NCI-H82 (cell line): ENCODE results near the gene ESR2.
"Not testable (repeated sequence)": the region's sequence is repeated elsewhere in the genome, so short reads cannot be mapped to it uniquely, and the experiment has no call there.

Source experiments
- DNase-seq: peaks from one replicate; lab custom pipeline; 2025; lab: John Stamatoyannopoulos, UW

ESR2 gene

DNA sequence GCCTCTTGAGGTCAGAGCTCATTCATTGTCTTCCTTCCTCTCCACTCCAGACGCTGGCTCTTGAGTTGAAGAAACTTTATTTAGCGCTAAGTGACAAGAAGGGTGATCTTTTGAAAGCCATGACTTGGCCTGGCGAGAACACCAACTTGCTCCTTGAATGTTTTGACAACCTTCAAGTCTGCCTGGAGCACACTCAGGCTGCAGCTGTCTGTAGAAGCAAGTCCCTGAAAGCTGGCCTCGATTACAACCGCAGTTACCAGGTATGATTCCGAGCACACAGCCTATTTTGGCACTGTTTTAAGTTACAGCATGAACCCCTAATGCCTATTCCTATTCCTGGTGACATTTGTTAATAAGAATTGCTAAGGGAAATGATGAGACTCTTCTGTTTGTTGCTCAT lies 167.6 kb downstream of the ESR2 start:
- no peak for DNase-seq

DNA sequence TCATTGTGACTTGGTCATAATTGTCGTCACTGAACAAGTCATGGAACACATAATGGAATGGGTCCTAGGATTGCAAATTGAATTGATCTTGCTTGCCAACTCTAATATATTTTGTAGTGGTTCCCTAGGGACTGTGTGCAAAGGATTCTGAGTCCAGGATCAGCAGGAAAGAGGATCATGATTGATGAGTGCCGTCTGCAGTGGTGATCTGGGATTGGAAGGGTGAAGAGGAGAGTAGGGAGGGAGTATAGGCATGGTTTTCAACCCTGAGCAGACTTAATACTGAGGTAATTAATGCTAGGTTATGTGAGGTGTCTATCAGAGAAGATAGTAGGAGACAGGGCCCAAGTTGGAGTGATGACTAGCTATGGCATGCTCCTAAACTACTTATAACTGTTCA lies 168.9 kb downstream of the ESR2 start:
- DNase-seq: peak; percentile 30

DNA sequence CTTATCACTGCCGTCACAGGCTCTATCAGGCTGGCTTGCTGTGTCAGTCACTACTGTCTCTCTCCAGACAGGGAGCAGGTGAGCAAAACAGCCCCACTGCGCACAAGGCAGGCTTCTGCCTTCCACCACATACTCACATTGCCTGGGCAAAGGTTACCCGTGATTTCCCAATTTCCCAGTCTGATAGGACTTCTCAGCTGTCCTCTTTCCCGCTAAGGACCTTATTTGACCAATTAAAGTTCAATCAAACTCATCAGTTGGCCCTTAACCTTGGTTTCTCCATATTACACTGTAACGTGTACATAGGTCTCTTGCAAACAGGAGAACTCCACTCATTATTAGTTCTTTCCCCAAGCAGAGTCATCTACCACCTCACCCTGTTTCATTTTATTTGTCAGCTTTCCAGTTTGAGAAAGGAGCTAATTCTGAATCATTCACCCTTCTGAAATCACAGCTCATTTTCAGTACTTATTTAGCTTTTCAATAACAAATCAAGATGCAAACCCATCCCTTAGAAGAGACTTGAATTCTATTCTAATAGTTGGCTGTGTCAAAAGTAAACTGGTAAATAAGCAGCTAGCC lies 170.8 kb downstream of the ESR2 start:
- DNase-seq: no peak

DNA sequence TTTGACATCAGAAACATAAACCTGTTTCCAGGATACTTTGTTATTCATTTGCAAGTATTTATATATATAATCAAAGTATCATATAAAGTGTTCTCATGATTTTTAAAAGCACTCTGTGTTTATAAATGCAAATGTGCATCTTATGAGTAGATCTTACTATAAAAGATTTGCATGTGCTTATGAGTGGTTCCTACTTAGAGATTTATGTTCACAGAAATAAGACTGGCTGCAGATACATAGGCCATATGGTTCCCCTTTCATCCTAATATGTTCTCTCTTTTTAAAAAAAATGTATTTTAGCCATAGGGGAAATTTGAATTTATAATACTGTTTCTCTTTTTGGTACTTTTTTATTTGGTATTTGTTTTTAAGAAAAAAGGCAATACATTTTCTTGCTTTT lies 174.2 kb downstream of the ESR2 start:
- DNase-seq: no peak

DNA sequence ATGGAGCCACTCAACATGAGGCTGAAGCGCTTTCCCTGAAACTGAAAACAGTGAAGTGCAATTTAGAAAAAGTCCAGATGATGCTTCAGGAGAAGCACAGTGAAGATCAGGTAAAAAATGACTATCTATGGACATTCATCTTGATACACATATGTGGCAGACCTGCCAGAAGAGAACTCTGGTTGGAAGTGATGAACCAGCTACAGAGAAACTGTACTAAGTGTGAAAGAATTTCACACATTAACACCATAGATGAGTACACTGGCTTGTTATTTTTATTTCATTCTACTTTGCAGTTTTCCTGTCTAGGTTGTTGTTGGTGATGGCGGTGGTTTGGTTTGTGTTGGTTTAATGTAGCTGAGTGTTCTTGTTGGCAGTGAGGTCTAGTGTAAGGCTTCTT lies 174.7 kb downstream of the ESR2 start:
- DNase-seq: no peak

DNA sequence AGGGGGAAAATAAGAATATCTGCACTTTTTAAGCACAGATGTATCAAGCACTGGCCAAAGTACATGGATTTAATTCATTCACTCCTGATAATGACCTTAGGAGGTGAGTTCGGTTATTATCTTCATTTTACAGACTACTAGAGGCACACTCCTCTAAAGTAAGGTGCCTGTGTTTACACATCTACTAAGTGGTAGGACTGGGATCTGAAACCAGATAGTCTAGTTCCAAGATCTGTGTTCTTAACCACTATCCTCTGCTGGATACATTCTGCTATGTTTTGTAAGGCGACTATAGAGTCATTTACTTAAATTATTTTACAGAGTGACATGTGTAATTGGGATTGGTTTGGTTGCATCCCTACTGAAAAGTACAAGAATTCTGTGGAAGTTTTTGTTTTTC lies 175.3 kb downstream of the ESR2 start:
- no peak for DNase-seq

DNA sequence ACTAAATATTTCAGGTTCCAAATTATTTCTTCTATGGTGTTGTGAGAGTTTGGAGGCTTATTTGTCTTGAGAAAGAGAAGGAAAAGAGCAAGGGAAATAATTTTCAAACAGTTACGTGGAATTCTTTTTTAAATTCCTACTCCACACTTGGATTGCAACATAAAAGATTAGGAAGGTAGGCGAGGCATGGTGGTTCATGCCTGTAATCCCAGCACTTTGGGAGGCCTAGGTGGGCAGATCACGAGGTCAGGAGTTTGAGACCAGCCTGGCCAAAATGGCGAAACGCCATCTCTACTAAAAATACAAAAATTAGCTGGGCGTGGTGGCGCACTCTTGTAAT lies 175.8 kb downstream of the ESR2 start:
- DNase-seq: not testable (repeated sequence)

DNA sequence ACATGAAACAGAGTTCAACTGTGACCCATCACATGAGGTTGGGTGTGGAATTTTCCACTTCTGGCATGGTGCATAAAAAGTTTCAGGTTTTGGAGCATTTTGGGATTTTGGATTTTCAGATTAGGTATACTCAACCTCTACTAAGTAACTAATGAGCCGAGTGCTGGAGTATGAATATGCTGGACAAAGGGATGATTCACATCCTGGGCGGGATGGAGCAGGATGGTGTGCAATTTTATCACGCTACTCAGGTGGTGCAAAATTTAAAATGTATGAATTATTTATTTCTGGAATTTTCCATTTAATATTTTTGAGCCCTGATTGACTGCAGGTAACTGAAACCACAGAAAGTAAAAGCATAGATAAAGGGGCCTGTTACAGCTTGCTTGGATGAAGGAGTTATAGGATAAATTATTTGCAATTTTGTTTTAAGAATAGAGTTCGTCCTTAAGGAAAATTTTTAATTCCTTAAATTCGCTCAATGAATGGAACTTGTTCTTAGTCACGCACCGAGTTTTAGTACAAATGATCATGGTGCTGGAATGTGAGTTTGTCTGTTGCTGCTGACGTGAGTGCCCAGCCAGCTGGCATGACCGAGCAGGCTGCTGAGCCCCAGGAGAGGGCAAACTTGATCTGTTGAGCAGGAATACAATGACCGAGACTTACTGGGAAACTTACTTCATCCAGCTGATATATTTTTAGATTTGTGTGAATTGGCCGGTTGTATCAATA lies 176.3 kb downstream of the ESR2 start:
- no peak for DNase-seq

DNA sequence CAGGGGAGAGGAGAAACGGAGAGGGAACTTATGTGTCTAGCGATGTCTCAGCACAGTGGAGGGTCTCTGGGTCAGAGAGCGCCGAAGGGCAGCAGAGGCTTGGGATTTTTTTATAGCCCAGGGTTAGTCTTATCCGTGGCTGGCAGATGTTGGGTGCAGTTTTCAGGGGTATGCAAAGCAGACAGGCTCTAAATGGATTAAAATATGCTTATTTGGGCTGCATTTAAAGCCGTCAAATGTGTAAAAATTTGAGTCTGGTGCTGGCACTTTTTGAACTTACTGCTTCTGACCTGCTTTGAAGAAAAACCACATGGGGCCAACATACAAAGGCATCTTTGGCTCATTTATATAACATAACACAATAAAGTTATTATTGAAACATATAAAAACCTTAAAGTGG lies 178.8 kb downstream of the ESR2 start:
- peak; percentile 2 for DNase-seq

DNA sequence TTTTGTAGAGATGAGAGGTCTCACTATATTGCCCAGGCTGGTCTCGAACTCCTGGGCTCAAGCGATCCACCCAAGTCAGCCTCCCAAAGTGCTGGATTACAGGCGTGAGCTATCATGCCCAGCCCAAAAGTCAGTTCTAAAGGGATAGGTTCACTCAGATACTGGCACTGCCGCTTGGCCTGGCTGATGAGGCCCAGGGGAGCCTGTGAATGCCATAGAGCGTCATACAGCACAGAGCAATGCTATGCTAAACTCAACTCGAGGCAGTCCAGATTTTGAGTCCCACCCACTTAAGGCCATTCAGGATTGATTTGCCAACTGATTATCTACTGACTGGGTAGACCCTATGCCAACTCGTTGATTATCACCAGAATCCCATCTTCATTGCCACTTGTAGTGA lies 179.4 kb downstream of the ESR2 start:
- DNase-seq: no peak

DNA sequence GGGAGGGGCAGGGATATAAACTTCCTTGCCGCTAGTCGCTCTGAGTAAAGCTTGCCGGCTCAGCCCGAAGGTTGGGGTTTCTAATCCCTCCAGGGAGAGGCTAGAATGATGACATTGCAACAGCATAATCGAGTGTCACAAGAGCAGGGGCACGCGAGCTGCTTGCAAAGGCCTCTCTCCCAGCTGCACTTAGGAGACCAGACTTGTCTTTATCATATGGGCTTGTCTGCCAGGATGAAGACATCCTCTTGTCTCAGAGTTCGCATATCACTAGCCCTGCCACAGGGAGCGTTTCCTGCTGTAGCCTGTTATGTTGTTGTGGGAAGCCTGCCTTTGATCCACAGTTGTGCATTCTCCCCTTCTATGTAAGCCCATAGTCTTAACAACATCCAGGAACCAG lies 180.0 kb downstream of the ESR2 start:
- peak; percentile 45 for DNase-seq

DNA sequence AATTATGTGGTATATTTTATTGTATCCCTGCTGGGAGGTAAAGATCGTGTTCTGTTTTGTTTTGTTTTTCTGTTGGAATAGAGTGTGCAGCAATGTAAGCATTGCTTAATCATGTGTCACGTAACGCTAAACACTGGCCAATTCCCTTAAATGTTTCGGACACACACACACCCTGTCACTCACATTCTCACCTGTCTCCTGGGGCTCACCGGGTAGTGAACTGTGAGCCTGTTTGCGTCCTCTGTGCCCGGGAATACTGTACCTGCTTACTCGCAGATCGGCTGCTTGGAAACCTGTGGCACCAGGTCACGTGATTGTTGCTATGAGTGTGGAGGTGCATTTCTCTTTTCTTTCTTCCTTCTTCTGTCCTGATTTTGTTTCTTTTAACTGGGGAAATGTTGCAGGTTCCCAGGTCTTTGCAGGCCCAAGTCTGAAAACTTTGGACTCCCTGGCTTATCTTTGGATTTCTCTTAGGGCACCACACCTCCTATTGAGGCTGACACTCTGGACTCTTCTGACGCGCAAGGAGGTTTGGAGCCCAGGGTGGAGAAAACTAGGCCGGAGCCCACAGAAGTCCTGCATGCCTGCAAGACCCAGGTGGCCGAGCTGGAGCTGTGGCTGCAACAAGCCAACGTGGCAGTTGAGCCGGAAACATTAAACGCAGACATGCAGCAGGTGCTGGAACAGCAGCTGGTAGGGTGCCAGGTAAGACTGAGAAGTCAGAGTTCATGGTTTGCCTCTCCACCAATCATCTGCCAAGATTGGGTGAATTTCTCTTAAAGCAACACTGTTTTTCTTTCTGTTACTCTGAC lies 181.1 kb downstream of the ESR2 start:
- no peak for DNase-seq

DNA sequence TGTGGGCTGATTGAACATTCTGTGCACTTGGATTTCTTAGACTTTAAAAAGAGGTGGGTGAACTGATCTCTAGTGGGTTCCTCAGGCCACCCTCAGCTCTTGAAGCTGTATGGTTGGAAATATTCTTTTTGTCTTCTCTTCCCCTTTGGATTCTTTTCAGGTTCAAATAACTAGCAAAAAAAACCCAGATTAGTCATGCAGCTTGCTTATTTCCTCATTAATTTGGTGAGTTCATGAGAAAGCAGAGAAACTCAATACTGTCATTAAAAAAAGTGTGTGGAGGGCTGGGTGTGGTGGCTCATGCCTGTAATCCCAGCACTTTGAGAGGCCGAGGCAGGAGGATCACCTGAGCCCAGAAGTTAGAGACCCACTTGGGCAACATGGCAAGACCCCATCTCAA lies 183.4 kb downstream of the ESR2 start:
- DNase-seq: no peak

DNA sequence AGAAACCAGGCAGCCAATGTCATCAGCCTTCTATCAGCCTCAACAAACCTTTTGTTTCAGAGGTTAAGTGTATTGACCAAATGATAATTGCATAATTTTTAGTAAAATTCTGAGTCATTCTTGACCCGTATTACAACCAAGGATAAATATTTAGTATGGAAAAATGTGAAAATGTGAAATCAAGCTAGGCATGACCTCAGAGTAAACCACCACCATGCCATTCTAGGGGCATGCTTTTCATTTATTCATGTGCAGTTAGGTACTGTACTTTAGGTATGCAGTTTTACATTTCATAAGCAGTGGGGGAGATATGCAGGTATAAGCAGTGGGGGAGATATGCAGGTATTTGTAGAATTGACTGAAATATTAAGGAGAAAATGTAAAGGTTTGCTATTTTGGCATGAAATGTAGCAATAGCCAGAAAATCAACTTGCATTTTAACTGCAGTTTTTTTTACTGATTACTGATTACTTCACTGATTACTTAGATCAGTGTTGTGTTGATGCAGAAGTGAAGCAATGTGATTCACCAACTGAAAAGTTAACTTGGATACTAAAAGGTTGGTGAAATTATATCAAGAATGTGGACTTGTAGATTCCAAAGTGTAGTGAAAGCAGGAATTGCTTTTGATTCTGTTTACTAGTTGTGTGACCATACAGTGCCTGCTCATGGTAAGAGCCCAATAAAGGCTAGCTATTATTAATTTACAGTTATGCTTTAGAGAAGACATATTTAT lies 184.2 kb downstream of the ESR2 start:
- DNase-seq: no peak

DNA sequence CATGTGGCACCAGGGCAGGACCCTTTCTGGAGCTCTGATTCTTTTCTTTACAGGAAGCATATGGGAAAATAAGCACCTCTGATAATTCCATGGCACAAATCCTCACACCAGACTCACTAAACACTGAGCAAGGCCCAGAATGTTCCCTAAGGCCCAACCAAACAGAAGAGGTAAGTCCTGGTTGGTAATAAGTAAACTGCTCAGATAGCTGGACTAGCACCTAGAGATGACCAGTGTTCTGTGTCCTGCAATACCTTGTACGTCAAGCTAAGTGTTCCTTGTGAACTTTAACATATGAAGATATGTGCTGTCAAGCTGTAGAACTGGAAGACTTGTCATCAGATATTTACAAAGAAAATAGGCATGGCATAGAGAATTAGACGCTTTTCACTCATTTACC lies 186.7 kb downstream of the ESR2 start:
- DNase-seq: no peak

DNA sequence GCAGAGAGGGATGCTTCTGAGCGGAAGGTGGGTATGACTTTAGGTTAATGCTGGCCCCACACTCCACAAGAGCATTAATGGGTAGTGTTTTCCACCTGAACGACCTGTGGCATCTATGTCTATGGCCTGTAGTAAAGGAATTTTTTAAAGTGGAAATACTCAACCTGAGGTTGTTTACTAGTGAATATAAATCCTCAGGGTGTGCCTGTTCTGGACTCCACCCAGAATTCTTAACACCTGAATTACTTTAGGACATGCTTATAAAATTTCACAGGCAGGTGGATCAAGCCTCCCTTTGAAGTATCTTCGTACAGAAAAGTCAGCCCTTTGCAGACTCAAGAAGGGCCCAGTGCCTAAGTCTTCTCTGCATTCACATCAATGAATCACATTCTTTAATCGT lies 196.1 kb downstream of the ESR2 start:
- DNase-seq: no peak

DNA sequence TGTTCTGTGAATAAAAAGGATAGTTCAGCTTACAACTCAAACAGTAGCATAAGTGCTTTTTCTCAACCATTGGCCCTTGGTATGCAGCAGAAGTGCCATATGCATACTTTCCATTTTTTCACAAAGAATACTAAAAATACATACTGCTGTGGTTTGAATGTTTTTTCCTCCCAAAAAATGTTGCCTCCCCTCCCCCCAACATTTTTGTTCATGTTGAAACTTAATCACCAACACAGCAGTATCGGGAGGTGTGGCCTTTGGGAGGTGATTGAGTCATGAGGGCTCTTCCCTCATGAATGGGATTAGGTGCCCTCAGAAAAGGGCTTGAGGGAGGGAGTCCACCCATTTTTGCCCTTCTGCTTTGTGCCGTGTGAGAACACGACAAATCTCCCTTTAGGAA lies 198.6 kb downstream of the ESR2 start:
- no peak for DNase-seq

DNA sequence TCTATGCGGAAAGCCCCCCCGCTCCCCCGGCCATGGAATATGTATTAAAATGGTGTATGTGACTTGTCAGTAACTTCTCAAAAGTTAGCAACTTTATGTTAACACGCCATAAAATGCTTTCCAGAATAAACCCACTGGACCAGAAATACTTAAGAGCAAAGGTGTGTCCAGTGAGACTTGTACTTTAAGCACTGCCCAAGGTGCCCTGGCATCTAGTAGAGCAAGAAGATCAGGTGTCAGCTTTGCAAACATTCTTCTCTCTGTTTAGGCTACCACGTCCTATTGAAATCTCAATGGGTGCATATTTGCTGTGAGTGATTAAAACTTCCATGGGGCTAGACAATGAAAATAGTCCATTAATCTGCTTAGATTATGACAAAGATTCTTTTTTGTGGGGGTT lies 201.2 kb downstream of the ESR2 start:
- DNase-seq: no peak

DNA sequence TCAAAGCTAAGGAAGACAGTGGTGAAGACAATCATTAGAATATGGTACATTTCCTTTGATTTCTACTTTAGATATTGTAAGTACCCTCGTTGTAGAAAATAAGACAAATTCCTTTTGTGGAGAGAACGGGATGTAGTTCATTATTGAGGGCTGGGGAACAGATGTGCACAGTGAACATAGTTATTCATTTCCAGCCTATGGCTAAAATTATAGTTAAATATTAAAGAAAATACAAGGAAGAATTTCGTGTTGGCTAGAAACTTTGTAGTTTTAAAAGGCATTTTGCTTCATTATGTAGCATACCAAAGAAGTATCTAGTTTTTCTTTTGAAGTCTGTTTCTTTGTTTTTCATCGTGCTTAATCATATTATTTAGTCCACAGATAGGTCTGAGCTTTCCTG lies 201.8 kb downstream of the ESR2 start:
- DNase-seq: no peak

DNA sequence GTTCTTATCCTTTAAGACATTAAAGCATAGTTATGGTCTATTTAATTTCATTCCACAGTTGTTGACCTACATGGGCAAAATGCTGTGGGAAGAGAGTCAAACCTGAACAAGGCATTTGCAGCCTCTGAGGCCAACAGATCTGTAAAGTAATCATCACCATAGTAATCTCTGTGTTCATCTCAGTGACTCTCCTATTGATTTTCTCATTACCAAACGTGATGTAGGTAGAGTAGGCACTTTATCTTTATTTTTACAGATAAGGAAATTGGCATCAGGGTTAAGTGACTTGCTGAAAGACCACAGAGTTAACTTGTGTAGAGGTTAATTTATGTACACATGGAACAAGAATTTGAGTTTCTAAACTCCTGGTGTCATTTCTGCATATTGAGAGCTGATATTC lies 203.0 kb downstream of the ESR2 start:
- no peak for DNase-seq

DNA sequence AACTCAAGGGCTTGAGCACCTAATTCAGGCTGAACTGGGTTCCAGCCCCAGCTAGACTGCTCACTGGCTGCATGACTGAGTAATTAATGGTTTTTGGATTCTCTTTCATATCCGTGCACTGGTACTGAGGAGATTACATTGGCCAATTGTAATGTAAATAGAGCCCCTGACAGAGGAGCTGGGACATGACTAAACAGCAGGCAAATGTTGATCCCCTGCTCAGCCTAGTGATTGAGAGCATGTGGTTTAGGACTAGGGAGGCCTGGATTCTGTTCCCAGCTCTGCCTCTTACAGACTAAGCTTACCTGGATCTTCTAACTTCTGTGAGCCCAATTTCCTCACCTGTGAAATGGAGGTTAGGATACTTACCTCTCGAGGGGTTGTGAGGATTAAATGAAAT lies 204.3 kb downstream of the ESR2 start:
- peak; percentile 42 for DNase-seq

DNA sequence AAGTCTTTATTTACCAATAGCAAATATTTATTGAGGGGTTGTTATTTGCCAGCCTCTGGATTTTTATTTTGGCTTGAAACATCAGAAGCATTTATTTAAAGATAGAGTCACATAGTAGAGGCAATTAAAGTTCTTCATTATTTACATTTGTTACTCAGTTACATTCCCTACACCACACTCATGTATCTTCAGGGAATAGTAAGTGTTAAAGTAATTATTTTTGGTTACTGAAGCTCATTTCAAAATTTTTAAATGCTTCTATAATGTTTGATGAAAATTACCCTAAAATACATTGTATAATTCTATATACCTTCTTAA lies 205.6 kb downstream of the ESR2 start:
- DNase-seq: no peak

DNA sequence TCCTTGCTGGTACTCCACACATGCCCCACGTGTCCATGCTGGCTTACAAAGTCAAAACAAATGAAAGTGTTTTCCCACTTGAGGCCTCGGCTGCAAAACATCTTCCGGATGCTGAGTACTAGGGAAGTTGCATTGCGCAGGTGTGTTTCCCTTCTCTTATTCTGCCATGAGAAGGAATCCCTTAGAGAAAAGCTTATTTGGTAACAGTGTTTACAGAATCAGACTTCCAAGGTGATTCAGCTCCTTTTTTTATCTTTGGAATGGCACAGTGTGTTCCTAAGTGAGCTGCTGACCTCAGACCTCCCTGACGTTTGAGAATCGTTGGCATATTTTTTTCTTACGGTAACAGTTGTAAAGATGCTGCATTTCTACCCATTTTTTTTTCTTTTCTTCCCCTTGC lies 211.3 kb downstream of the ESR2 start:
- DNase-seq: no peak
